Thymus (tissue), 11 donors: Measurements from ENCODE around the gene CASP6. TPM values are rescaled to one million over a fixed set of nuclear protein-coding genes. Genes with fewer than 3 reads are reported as not detected.

Experiments used
- DNase-seq, 9 donors: peaks; one replicate each; pipeline ENCODE4 v3.0.0-alpha.2; 2013; ENCODE audit warnings: low spot score in 9 of 9, low read depth in 6 of 9, missing footprints in 1 of 9
- H3K27ac ChIP-seq, 2 donors: one replicate each; pipeline ENCODE4 v1.5.1; 2013; ENCODE audit warnings: control low read depth in 1 of 2, low read depth in 1 of 2, low read length in 1 of 2, mild to moderate bottlenecking in 1 of 2, moderate library complexity in 1 of 2
- H3K27me3 ChIP-seq, 2 donors: one replicate each; pipeline ENCODE4 v1.5.1; 2013; ENCODE audit warnings: low read length in 1 of 2; ENCODE audit not compliant: control insufficient read depth in 2 of 2, insufficient read depth in 1 of 2
- H3K36me3 ChIP-seq, 2 donors: one replicate each; pipeline ENCODE4 v1.5.1; 2013; ENCODE audit warnings: low read length in 1 of 2, mild to moderate bottlenecking in 1 of 2, moderate library complexity in 1 of 2; ENCODE audit not compliant: control insufficient read depth in 2 of 2, insufficient read depth in 2 of 2
- H3K4me1 ChIP-seq, 2 donors: one replicate each; pipeline ENCODE4 v1.5.1; 2013; ENCODE audit warnings: low read length in 2 of 2; ENCODE audit not compliant: control insufficient read depth in 2 of 2, insufficient read depth in 2 of 2
- H3K4me3 ChIP-seq, 2 donors: one replicate each; pipeline ENCODE4 v1.5.1; 2013; ENCODE audit warnings: low read length in 2 of 2, control low read depth in 1 of 2, mild to moderate bottlenecking in 1 of 2
- H3K9me3 ChIP-seq, 2 donors: one replicate each; pipeline ENCODE4 v1.5.1; 2013; ENCODE audit warnings: low read length in 1 of 2, mild to moderate bottlenecking in 1 of 2; ENCODE audit not compliant: control insufficient read depth in 2 of 2, insufficient read depth in 1 of 2
- WGBS: extraction: QIAGEN DNeasy Blood & Tissue Kit; methylation state at CpG from one replicate; pipeline ENCODE4 v1.1.7; 2013; 5-methylcytosine and 5-hydroxymethylcytosine counted together
- polyA plus RNA-seq: library from polyadenylated mRNA; stranded (reverse); fragments of 200-250 nt; gene quantifications from one replicate; pipeline ENCODE4 v1.2.3, GENCODE V29; 2013
- total RNA-seq: library from RNA; stranded (reverse); fragments of 120-200 nt; gene quantifications from one replicate; pipeline ENCODE4 v1.2.4, GENCODE V29; 2013
- donor health status: healthy.

The CASP6 gene
- total and polyA plus RNA-seq, 2 donors: 18.7 to 24.6 TPM

DNA sequence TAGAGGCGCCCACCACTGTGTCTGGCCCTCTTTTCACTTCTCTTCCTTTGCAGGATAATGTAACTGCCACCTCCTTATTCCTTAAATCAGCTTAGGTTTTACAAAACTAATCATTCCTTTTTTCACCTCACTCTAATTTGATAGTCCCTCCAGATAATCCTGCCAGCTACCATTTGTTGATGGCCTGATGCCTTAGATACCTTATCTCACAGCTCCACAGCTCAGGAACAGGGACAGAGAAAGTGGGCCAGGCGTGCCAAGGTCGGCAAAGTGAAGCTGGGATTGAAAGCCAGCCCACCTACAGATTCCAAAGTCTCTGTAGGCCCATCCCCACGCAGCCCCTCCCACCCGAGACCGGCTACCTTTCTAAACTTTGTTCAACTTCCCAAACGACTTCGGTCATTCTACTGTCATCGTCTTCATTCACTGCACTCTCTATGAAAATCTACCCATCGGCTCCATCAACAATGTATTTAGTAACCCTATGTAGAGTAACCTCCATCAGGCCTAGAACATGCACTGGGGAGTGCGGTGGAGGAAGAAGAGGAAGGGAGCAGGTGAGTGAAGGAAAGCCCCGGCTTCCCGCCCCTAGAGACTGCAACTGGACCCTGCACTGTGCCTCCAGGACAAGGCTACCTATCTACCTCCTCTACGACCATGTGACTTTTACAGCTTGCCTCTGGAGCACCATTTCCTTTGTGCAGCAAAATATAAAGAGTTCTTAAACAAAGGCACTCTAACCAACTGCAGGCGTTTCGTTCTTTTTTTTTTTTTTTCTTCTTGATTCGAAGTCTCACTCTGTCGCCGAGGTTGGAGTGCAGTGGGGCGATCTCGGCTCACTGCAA is 1.5 kb downstream of the CASP6 start:
- Histone ChIP-seq H3K4me3 (peak overlapping the region; percentile 80 to 82), H3K36me3 (peaks cover 9 to 15% of the 10 kb centered on the region in 2 donors), H3K9me3 (peaks cover 1 to 4% of the 10 kb centered on the region in 2 donors), H3K27ac (peak overlapping the region; percentile 82 to 88), H3K27me3 (no peaks in the 10 kb centered on the region), H3K4me1 (peaks cover 11 to 13% of the 10 kb centered on the region in 2 donors)
- 27% methylated on average over 21 of the region's 21 CpGs for WGBS
- DNase-seq: peak in 7 of 9 donors; percentile 17 to 69 (median 29)

GRCh38 chr4:109699553-109700225 is 3.6 kb downstream of the CASP6 start:
- Histone ChIP-seq H3K4me3 (no peak overlapping the region), H3K36me3 (peaks cover 12 to 15% of the 10 kb centered on the region in 2 donors), H3K27ac (no peak overlapping the region), H3K4me1 (peaks cover 11 to 13% of the 10 kb centered on the region in 2 donors), H3K27me3 (no peaks in the 10 kb centered on the region), H3K9me3 (peaks cover 1 to 4% of the 10 kb centered on the region in 2 donors)
- WGBS: 96% methylated on average over 8 of the region's 8 CpGs
- DNase-seq: no peak

GRCh38 chr4:109698656-109699055 is 4.6 kb downstream of the CASP6 start:
- Histone ChIP-seq H3K27ac (no peak overlapping the region), H3K9me3 (peaks cover 1 to 4% of the 10 kb centered on the region in 2 donors), H3K4me3 (no peak overlapping the region), H3K36me3 (peaks cover 19 to 21% of the 10 kb centered on the region in 2 donors), H3K4me1 (peaks cover 9 to 12% of the 10 kb centered on the region in 2 donors), H3K27me3 (no peaks in the 10 kb centered on the region)
- WGBS: 97% methylated on average over 1 of the region's 1 CpG
- no peak for DNase-seq

- Histone ChIP-seq H3K36me3 (peaks cover 30 to 61% of the 10 kb centered on the region in 2 donors), H3K27ac (no peak overlapping the region), H3K4me1 (peaks cover 0 to 2% of the 10 kb centered on the region in 2 donors), H3K9me3 (no peaks in the 10 kb centered on the region), H3K4me3 (no peak overlapping the region), H3K27me3 (no peaks in the 10 kb centered on the region)
- 97% methylated on average over 1 of the region's 1 CpG for WGBS
- DNase-seq: no peak
These were observed 11.8 kb downstream of the CASP6 start for GRCh38 chr4:109691411-109691920.

DNA sequence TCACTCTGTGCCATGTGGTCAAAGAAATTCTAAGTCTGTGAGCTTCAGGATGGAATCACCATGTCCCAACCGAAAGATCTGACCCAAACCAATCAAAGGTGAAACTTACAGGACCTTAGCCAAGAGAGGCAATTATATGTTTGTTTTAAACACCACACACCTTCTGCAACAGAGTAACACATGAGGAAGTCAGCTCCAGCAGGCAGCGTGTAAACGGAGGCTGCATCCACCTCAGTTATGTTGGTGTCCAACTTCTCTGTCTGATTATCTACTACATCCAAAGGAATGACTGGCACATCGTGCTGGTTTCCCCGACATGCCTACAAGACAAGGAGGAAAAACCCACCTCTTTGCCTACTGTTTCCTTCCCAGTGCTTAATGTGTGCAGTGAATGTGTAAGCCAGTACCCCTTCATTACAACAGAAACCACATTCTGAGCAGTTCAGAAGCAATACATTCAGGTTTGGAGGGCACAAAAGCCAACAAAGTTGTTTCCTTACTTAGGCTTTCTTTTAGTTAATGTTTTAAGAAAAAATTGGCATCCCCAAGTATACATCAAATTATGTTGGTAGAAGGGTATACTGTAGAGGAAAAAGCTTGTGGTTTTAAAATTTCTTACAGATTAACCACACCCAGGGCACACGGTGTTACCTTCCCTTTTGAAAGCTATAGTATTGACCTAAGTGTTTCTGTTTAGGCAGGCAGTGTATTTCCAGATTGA is 12.4 kb downstream of the CASP6 start:
- H3K36me3 ChIP-seq: peaks cover 30 to 67% of the 10 kb centered on the region in 2 donors
- peak overlapping the region in 1 of 2 donors; percentile 10 for H3K27ac ChIP-seq
- H3K4me1 ChIP-seq: peaks cover 0 to 2% of the 10 kb centered on the region in 2 donors
- WGBS: 80% methylated on average over 6 of the region's 6 CpGs
- DNase-seq: peak in 1 of 9 donors; percentile 19
- no peak overlapping the region for H3K4me3 ChIP-seq
- no peaks in the 10 kb centered on the region for H3K9me3 ChIP-seq
- no peaks in the 10 kb centered on the region for H3K27me3 ChIP-seq

DNA sequence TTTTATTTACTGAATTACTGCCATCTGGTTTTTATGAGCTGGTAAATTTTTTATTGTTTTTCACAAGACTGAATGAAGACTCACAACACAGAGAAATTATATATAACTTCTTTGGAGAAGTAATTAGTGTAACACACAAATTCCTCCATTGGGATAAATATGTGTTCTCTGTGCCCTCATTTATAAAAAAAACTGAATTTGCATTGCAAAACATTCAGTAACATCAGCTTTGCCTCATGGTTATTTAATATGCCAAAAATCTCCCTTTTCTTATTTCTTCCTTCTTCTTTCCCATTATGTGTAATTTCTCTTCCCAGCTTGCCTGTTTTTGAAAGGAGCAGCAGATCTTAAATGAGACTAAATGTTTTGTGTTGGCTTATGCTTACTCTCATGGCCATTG is 18.5 kb downstream of the CASP6 start:
- H3K4me1 ChIP-seq: no peaks in the 10 kb centered on the region
- H3K27me3 ChIP-seq: no peaks in the 10 kb centered on the region
- H3K36me3 ChIP-seq: peaks cover 13 to 32% of the 10 kb centered on the region in 2 donors
- DNase-seq: no peak
- H3K9me3 ChIP-seq: no peaks in the 10 kb centered on the region
- H3K4me3 ChIP-seq: no peak overlapping the region
- H3K27ac ChIP-seq: no peak overlapping the region

DNA sequence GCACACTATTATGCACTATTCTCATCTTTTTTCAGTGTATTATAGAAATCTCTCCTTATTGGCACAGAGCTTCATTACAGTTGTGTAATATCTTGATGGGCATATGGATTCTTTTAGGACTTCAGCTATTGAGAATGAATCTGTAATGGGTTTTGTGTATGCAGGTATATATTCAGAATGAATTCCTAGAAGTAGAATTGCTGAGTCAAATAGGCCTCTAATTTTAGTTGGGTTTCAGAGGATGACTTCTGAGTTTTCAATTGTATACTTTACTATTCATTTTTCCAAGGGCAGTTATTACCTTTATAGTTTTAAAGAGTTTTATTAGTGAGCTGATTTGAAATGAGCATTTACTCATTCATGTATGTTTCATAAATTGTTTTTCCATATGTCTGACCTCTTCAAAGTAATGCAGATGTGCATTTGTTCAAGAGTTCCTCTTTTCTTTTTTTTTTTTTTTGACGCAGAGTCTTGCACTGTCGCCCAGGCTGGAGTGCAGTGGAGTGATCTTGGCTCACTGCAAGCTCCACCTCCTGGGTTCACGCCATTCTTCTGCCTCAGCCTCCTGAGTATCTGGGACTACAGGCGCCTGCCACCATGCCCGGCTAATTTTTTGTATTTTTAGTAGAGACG is 19.5 kb downstream of the CASP6 start:
- 84% methylated on average over 6 of the region's 6 CpGs for WGBS
- Histone ChIP-seq H3K9me3 (peaks cover 0 to 2% of the 10 kb centered on the region in 2 donors), H3K4me1 (no peaks in the 10 kb centered on the region), H3K36me3 (peaks cover 15 to 26% of the 10 kb centered on the region in 2 donors), H3K27ac (no peak overlapping the region), H3K4me3 (no peak overlapping the region), H3K27me3 (no peaks in the 10 kb centered on the region)
- no peak for DNase-seq

DNA sequence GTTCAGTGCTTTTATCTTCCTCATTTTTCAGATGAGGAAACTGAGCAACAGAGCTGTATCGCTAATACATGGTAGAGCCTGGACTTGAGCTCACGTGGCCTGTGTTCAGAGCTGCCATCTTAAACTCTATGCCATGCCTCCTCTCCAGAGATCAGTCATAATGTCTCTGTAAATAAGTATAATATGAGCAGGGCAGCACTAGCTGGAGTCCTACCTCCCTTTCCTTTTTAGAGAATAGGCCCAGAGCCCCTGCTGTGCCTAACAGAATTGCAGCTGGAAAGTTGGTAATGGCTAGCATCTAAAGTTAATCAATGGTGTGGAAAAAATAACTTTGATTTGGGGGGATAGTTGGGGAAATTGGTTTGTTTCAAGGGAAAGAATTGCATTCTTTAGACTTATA is 20.4 kb downstream of the CASP6 start:
- no peak overlapping the region for H3K4me3 ChIP-seq
- WGBS: over 99% methylated on average over 2 of the region's 2 CpGs
- peaks cover 0 to 7% of the 10 kb centered on the region in 2 donors for H3K9me3 ChIP-seq
- H3K27me3 ChIP-seq: no peaks in the 10 kb centered on the region
- no peak for DNase-seq
- H3K36me3 ChIP-seq: peaks cover 19 to 22% of the 10 kb centered on the region in 2 donors
- no peaks in the 10 kb centered on the region for H3K4me1 ChIP-seq
- H3K27ac ChIP-seq: no peak overlapping the region
